HG03196 (cell line): Measurements from ENCODE around the gene CD300A.

Experiments used
- ATAC-seq: cut with Tn5 transposase; IDR thresholded peaks from one replicate; pipeline ENCODE4 v1.9.1; 2021; ENCODE audit not compliant: unreplicated experiment

Gene CD300A

DNA sequence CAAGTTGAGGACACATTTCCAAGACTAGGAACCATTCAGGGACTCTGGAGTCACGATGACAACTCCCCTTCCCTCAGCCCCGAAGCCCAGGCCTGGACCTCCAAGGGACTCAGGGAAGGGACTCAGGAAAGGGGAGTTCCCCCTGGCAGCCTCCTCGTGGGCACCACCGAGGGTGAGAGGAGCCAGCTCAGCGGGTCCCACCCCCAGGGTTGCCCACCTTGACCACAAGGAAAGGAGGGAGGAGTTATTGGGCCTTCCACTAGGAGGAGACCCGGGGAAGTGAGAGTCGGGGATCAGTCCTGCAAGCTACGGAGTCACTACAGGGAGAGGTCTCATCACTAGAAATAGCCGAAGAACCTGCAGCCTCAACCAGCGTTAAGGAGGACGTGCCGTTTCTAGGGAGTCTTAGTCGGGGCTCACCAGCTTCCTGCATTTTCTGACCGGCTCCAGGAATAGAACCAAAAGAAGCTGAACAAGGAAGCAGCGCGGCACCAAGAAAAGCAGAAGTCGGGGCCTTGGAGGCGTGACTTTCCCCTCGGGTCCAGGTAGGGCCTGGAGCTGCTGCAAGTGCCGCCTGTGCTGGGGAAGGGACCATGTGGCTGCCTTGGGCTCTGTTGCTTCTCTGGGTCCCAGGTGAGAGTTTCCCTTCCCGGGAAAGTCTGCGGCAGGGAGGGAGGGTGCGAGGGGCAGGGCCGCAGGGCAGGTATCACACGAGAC lies at the start of gene CD300A:
TSS of gene CD300A (plus strand) at position 524 of the 717 bp plus-strand sequence. CDS start at position 594, 70 bp downstream.
- ATAC-seq: no peak

DNA sequence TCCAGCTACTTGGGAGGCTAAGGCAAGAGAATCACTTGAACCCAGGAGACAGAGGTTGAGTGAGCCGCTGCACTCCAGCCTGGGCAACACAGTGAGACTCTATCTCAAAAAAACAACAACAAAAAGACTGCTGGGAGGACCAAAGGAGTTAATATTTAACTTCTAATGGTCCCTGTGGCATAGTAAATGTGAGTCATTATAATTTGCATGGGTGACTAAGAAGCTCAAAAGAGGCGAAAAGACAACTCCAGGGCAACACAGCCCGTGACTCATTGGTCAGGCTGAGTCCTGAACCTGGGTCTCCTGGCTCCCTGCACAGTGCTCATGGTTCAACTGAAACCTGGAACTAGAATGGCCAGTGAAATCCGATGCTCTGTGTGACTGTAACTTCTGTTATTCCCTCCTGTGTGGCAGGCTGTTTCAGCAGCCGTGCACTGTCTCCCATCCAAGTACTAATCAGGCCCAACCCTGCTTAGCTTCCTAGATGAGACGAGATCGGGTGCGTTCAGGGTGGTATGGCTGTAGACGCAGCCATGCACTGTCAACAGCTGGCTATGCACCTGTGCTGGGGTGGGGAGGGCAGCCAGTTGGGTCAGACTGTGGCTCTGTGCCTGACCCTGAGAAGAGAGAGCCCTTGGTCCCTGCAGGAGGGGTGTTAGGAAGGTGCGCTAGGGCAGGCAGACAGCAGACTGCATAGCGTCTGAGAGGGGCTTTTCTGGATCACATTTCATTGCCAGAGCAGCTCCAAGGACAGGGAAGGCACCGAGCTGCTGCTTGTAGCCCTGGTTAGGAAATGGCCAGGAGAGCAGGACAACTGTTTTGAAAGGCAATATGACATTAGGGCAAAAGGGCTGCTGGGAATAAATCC lies 49.0 kb upstream of the CD300A start:
- ATAC-seq: no peak

- ATAC-seq: no peak
Observed at GRCh38 chr17:74419928-74420411, 46.5 kb upstream of the CD300A start.

DNA sequence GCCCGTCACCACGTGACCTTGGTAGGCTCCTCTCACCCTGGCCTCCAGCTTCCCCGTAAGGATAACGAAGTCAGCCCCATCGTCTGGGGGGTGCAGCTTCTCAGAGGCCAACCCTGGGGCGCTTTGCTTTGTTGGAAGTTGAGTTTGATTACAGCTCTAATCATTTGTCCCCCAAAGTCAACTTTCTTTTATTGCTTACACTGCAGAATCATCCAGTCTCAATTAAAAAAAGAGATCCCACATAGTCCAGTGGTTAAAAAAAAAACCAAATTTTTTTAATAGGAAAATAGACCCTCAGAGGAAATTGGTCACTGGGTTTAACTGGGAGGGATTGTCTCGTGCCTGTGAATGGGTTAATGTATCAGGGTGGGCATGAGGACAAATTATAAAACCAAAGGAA lies 42.3 kb upstream of the CD300A start:
- no peak for ATAC-seq

- ATAC-seq: no peak
Observed at GRCh38 chr17:74424657-74425056, 41.8 kb upstream of the CD300A start.

DNA sequence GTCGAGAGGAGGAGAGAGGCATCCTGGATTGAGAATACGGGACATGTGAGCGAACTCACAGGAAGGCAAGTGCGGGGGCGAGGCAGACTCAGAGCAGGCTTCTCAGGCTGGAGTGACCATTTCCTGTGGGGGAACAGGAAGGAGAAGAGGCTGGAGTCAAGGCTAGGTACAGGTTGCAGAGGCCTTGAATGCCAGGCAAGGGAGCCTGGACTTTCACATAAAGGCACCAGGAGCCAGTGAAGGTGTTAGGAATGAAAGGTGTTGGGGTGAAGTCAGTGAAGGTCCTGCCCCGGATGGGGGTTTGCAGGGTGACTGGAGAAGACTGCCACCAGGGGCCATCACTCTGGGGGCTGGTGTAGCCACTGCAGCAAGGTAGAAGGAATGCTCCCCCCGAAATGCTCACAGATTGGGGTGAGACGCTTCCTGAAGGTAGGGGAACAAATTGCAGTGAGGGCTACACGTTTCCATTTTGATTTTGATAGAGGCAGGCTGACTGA lies 39.8 kb upstream of the CD300A start:
- ATAC-seq: no peak

- no peak for ATAC-seq
Observed at GRCh38 chr17:74427048-74427762, 39.2 kb upstream of the CD300A start.

- ATAC-seq: no peak
Observed at GRCh38 chr17:74427763-74428153, 38.7 kb upstream of the CD300A start.

- ATAC-seq: peak; percentile 11
Observed at GRCh38 chr17:74429604-74430384, 36.6 kb upstream of the CD300A start.

GRCh38 chr17:74430385-74430705 lies 36.1 kb upstream of the CD300A start:
- no peak for ATAC-seq

GRCh38 chr17:74430706-74431567 lies 35.5 kb upstream of the CD300A start:
- peak; percentile 54 for ATAC-seq

GRCh38 chr17:74431568-74432423 lies 34.6 kb upstream of the CD300A start, which contains the start of gene GPRC5C:
GPRC5C (plus strand) TSS chr17:74432088; CDS start chr17:74439777, 7,689 bp downstream.
- peak; percentile 29 for ATAC-seq

- ATAC-seq: no peak
Observed at GRCh38 chr17:74432424-74432690, 34.1 kb upstream of the CD300A start.

GRCh38 chr17:74432766-74433391 lies 33.6 kb upstream of the CD300A start:
- ATAC-seq: no peak

GRCh38 chr17:74433421-74434121 lies 32.9 kb upstream of the CD300A start:
- ATAC-seq: no peak

GRCh38 chr17:74435775-74436359 lies 30.6 kb upstream of the CD300A start:
- ATAC-seq: no peak

- ATAC-seq: no peak
Observed at GRCh38 chr17:74437702-74438101, 28.7 kb upstream of the CD300A start.
